ENCODE results near the gene PGS1. TPM values are rescaled to one million over a fixed set of nuclear protein-coding genes. Genes with fewer than 3 reads are reported as not detected.

PGS1 gene
- total and polyA plus RNA-seq, 10 of the 15 experiments (the other 5 are each of a cell fraction or from before 2014, with no cell fraction given), result 1.3 to 37.6 (median 27.4) TPM

DNA sequence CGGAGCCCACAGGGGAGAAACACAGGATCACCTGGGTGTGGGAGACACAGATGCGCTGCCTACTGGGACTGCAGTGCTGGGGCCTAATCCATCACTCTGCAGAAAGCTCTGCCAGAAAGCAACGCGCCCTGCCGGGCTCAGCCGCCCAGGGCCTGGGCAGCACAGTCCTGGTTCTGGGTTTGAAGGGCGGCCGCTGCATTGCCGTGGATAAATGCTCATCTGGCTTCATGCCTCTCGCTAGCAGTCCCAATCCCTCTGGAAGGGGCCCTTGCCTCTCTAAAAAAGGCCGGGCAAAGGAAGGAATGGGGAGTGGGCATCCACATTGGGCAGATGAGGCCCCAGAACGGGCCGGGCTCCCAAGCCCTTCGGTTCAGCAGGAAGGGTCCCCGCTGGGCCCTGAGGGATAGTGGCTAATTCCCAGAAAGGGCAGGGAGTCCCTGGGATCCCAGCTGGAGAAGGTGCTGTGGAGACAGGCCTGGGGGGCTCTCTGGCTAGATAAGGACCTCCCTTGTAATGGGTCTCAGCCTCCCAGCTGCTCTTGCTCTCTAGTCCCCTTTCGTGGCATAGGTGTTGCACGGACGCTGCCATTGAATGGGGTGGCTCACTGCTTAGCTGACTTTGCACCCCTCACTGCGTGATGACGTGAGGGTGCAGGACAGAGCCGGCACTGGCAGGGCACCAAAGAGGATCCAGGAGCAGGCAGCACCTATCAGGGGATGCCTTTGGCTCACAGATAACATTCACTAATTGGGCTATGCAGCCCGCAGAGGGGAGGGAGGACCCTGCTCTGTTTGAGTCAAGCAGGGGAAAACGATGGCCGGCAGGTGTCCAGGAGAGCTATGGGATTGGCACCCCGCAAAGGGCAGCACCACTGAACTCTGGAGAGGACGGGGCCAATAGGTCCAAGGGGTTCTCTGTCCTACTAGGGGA is 88.6 kb downstream of the PGS1 start:
- ChIA-PET CTCF (interaction anchor here (0.6 kb wide), 1 partner anchor 389 kb away, joined by 3 read pairs; no protein-coding TSS in a partner anchor), RAD21 (ENCODE audit: unreplicated experiment) (no interaction called here), POLR2A (no interaction called here), SMC1A (ENCODE audit: uncharacterized antibody, unreplicated experiment) (no interaction called here)
- no peak for FAIRE-seq
- peaks cover 4% of the 10 kb centered on the region; the same call in 2 of the 3 replicates for H3K9me3 ChIP-seq (replicated peaks; ENCODE audit: control insufficient read depth, insufficient read depth, low read length)
- no peaks in the 10 kb centered on the region for H3K36me3 ChIP-seq (ENCODE audit: control insufficient read depth in 2 of 2, insufficient read depth in 2 of 2, low read length in 1 of 2)
- no peak overlapping the region for H2AFZ ChIP-seq (ENCODE audit: control insufficient read depth, low read depth, low read length)
- H3K79me2 ChIP-seq (ENCODE audit: control insufficient read depth, insufficient read depth, low read length), result peaks cover 2% of the 10 kb centered on the region
- H3K4me1 ChIP-seq (ENCODE audit: control insufficient read depth, insufficient read depth, low read length), result peaks cover 9% of the 10 kb centered on the region
- no TSS peak for BruUV-seq (replicated peaks)
- H3K4me3 ChIP-seq, result no peak overlapping the region
- H3K27me3 ChIP-seq (replicated peaks in 1 of 2; ENCODE audit: control insufficient read depth in 2 of 2, insufficient read depth in 2 of 2, low read length in 1 of 2), result no peaks in the 10 kb centered on the region
- no peak overlapping the region for H3K27ac ChIP-seq (ENCODE audit: control insufficient read depth, insufficient read depth)
- no peak overlapping the region for H3K4me2 ChIP-seq (ENCODE audit: control insufficient read depth, insufficient read depth)
- in situ Hi-C loops (cut with MboI), result no loop called here
- no peaks in the 10 kb centered on the region for H4K20me1 ChIP-seq (ENCODE audit: control insufficient read depth, insufficient read depth)
- DNase-seq (ENCODE audit: low read depth, low spot score), result no peak
- no peak overlapping the region for H3K9ac ChIP-seq (ENCODE audit: control insufficient read depth, insufficient read depth, low read length)
- no peak for ATAC-seq
- intact Hi-C loops (cut with micrococcal nuclease; ENCODE audit: unreplicated experiment), result no loop called here
- 58% methylated on average over 26 of the region's 26 CpGs for WGBS (ENCODE audit: insufficient coverage, insufficient replicate concordance, low lambda C conversion rate, missing lambda C conversion rate)
- TF ChIP-seq, protein P1, sequence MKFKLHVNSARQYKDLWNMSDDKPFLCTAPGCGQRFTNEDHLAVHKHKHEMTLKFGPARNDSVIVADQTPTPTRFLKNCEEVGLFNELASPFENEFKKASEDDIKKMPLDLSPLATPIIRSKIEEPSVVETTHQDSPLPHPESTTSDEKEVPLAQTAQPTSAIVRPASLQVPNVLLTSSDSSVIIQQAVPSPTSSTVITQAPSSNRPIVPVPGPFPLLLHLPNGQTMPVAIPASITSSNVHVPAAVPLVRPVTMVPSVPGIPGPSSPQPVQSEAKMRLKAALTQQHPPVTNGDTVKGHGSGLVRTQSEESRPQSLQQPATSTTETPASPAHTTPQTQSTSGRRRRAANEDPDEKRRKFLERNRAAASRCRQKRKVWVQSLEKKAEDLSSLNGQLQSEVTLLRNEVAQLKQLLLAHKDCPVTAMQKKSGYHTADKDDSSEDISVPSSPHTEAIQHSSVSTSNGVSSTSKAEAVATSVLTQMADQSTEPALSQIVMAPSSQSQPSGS (IDR thresholded peaks at IDR 0.05; ENCODE audit: low read length), result no peak
- no peak for TF ChIP-seq ZNF207 (IDR thresholded peaks at IDR 0.05; ENCODE audit: borderline replicate concordance)
- TF ChIP-seq PML (IDR thresholded peaks at IDR 0.05; ENCODE audit: low read length), result no peak
- TF ChIP-seq CUX1 (IDR thresholded peaks at IDR 0.05; ENCODE audit: insufficient replicate concordance, low read depth, low read length), result no peak
- no peak for TF ChIP-seq CHD2 (IDR thresholded peaks at IDR 0.05; ENCODE audit: borderline replicate concordance, low read depth, low read length)
- no peak for TF ChIP-seq PBX3 (IDR thresholded peaks at IDR 0.05; ENCODE audit: insufficient replicate concordance, low read depth, low read length)
- TF ChIP-seq FOS (IDR thresholded peaks at IDR 0.05; ENCODE audit: borderline replicate concordance, extremely low read depth, insufficient read length), result no peak
- no peak for TF ChIP-seq NRF1 (conservative IDR thresholded peaks at IDR 0.05; ENCODE audit: low read depth, low read length)
- TF ChIP-seq RFX5 (IDR thresholded peaks at IDR 0.05; ENCODE audit: low read depth, low read length), result no peak
- TF ChIP-seq CREB1 (IDR thresholded peaks at IDR 0.05; ENCODE audit: low read depth), result no peak
- TF ChIP-seq TAF1 (IDR thresholded peaks at IDR 0.05; ENCODE audit: borderline replicate concordance, low read depth, low read length), result no peak
- no peak for TF ChIP-seq YBX1 (IDR thresholded peaks at IDR 0.05)
- no peak for TF ChIP-seq HDGF (IDR thresholded peaks at IDR 0.05)
